HEK293 (cell line): ENCODE results near the gene TUBB2A.

Experiments
- ATF2 ChIP-seq: fragments of 450-650 bp; formaldehyde crosslinking; IDR thresholded peaks from 2 replicates; pipeline ENCODE4 v1.5.1; 2016; ENCODE audit warnings: missing biosample characterization, missing genetic modification characterization, low read depth
- CTCF ChIP-seq: fragments of 450-650 bp; formaldehyde crosslinking; IDR thresholded peaks from 2 replicates; pipeline ENCODE4 v1.5.1; 2016; ENCODE audit warnings: missing biosample characterization, missing genetic modification characterization
- ZNF223 ChIP-seq: fragments of 450-650 bp; formaldehyde crosslinking; IDR thresholded peaks from 2 replicates; pipeline ENCODE4 v1.5.1; 2016; ENCODE audit warnings: missing biosample characterization, missing genetic modification characterization
- ZNF449 ChIP-seq: fragments of 450-650 bp; formaldehyde crosslinking; IDR thresholded peaks from 2 replicates; pipeline ENCODE4 v1.5.1; 2017; ENCODE audit warnings: missing biosample characterization, mild to moderate bottlenecking, missing genetic modification characterization, moderate library complexity
- ZNF785 ChIP-seq: fragments of 450-650 bp; formaldehyde crosslinking; IDR thresholded peaks from 2 replicates; pipeline ENCODE4 v1.5.1; 2016; ENCODE audit warnings: missing biosample characterization, missing genetic modification characterization
- ZNF792 ChIP-seq: fragments of 450-650 bp; formaldehyde crosslinking; IDR thresholded peaks from 2 replicates; pipeline ENCODE4 v1.5.1; 2016; ENCODE audit warnings: missing biosample characterization, missing genetic modification characterization

- TF ChIP-seq ZNF785 (no peak), ZNF792 (tag by site-specific recombination) (no peak), ATF2 (no peak), ZNF449 (no peak), ZNF223 (tag by site-specific recombination) (no peak), CTCF (no peak)
These were observed 33.4 kb upstream of the TUBB2A start for GRCh38 chr6:3190779-3191178.
